PC-9 (cell line): ENCODE results near the gene PPIB. TPM values are rescaled to one million over a fixed set of nuclear protein-coding genes. Genes with fewer than 3 reads are reported as not detected.

Experiments
- BruUV-seq: library from RNA; stranded (reverse); fragments of 400-500 nt; replicated peaks from 2 replicates; lab custom pipeline; 2021; lab: Mats Ljungman, UMichigan
- CTCF ChIA-PET: fragments of 300-600 bp; sonication (Branson Sonifier 250); formaldehyde crosslinking; loops from one replicate; lab custom pipeline; 2022; ENCODE audit warnings: antibody characterized with exemption; lab: Charles Lee
- POLR2A ChIA-PET: fragments of 300-600 bp; sonication (Branson Sonifier 250); formaldehyde crosslinking; loops from one replicate; lab custom pipeline; 2022; ENCODE audit warnings: antibody characterized with exemption; ENCODE audit not compliant: unreplicated experiment; lab: Charles Lee
- DNase-seq, 2 experiments: peaks; one replicate each; pipeline versions ENCODE4 v3.0.0 to v3.0.0-alpha.2; 2015 to 2022; ENCODE audit warnings: mixed read lengths in 1 of 2
- H2AFZ ChIP-seq: fragments of 200-600 bp; sonication (generic); 2 replicates; pipeline ENCODE4 v1.8.1; 2017; ENCODE audit warnings: antibody characterized with exemption
- H3F3A ChIP-seq: fragments of 200-600 bp; sonication (generic); 2 replicates; pipeline ENCODE4 v1.8.1; 2017; ENCODE audit warnings: antibody characterized with exemption, mild to moderate bottlenecking, low read depth; ENCODE audit not compliant: insufficient read depth
- H3K27ac ChIP-seq: fragments of 200-600 bp; sonication (generic); 2 replicates; pipeline ENCODE4 v1.6.1; 2016; ENCODE audit warnings: mixed run types
- H3K27me3 ChIP-seq: fragments of 200-600 bp; sonication (generic); 2 replicates; pipeline ENCODE4 v1.6.1; 2016; ENCODE audit warnings: low read depth, mixed run types; ENCODE audit not compliant: insufficient read depth
- H3K36me3 ChIP-seq: fragments of 200-600 bp; sonication (generic); 2 replicates; pipeline ENCODE4 v1.6.1; 2016; ENCODE audit warnings: low read depth, mixed run types
- H3K4me1 ChIP-seq: fragments of 200-600 bp; sonication (generic); replicated peaks from 2 replicates; pipeline ENCODE4 v1.6.1; 2016; ENCODE audit warnings: mixed run types; ENCODE audit not compliant: insufficient read depth
- H3K4me2 ChIP-seq: fragments of 200-600 bp; sonication (generic); 2 replicates; pipeline ENCODE4 v1.6.1; 2017; ENCODE audit warnings: mixed run types
- H3K4me3 ChIP-seq: fragments of 200-600 bp; sonication (generic); 2 replicates; pipeline ENCODE4 v1.6.1; 2016; ENCODE audit warnings: mixed run types
- H3K79me2 ChIP-seq: fragments of 200-600 bp; sonication (generic); 2 replicates; pipeline ENCODE4 v1.6.1; 2017; ENCODE audit warnings: low read depth, mixed run types
- H3K9me2 ChIP-seq: fragments of 200-600 bp; sonication (generic); 2 replicates; pipeline ENCODE4 v1.8.1; 2017; ENCODE audit warnings: mild to moderate bottlenecking; ENCODE audit not compliant: insufficient read depth
- H3K9me3 ChIP-seq: fragments of 200-600 bp; sonication (generic); 2 replicates; pipeline ENCODE4 v1.8.1; 2016; ENCODE audit warnings: low read depth; ENCODE audit not compliant: insufficient read depth
- H4K20me1 ChIP-seq: fragments of 200-600 bp; sonication (generic); 2 replicates; pipeline ENCODE4 v1.8.1; 2017; ENCODE audit not compliant: insufficient read depth
- CTCF ChIP-seq: fragments of 200-600 bp; sonication (generic); conservative IDR thresholded peaks from 2 replicates; pipeline ENCODE4 v1.6.1; 2017; ENCODE audit warnings: mixed run types, antibody characterized with exemption, mild to moderate bottlenecking, moderate library complexity
- EZH2 ChIP-seq: fragments of 200-600 bp; sonication (generic); IDR thresholded peaks from 2 replicates; pipeline ENCODE4 v1.8.0; 2017; ENCODE audit warnings: antibody characterized with exemption, low read depth
- intact Hi-C: fragments of 100-400 bp; cut with micrococcal nuclease; formaldehyde crosslinking; loops from one replicate; pipeline ENCODE4 v1.10.0; 2022; ENCODE audit not compliant: unreplicated experiment
- total RNA-seq: library from RNA; stranded (reverse); gene quantifications from 2 replicates; pipeline ENCODE4 v1.2.3, GENCODE V29; 2021

Gene PPIB
- total RNA-seq, 1 experiment from 2014 or later = 345 TPM

DNA sequence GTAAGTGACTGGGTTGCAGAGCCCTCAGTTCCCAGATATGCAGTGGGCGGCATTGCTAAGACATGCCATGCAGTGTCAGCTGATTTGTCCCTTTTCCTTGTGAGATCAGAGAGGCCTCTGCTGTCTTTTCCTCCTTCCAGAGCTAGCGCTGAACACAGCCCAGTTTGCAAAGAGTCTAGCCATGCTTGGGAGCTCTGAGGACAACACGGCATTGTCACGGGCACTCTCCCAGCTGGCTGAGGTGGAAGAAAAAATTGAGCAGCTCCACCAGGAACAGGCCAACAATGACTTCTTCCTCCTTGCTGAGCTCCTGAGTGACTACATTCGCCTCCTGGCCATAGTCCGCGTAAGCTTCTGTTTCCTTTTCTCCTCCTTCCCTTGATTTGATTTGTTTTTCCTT, 31.3 kb downstream of the PPIB start:
- no peaks in the 10 kb centered on the region for H3K79me2 ChIP-seq
- no TSS peak for BruUV-seq
- no peaks in the 10 kb centered on the region for H3F3A ChIP-seq
- H3K27me3 ChIP-seq = no peaks in the 10 kb centered on the region
- H4K20me1 ChIP-seq = no peaks in the 10 kb centered on the region
- no peak overlapping the region for H2AFZ ChIP-seq
- H3K9me3 ChIP-seq = no peaks in the 10 kb centered on the region
- ChIA-PET POLR2A (interaction anchor here (0.6 kb wide), 2 partner anchors 475 to 497 kb away, joined by 3 to 6 read pairs; no protein-coding TSS in a partner anchor), CTCF (no interaction called here)
- TF ChIP-seq EZH2 (no peak), CTCF (no peak)
- intact Hi-C loops = no loop called here
- no peak overlapping the region for H3K4me3 ChIP-seq
- no peaks in the 10 kb centered on the region for H3K36me3 ChIP-seq
- no peaks in the 10 kb centered on the region for H3K4me1 ChIP-seq
- no peak for DNase-seq
- H3K9me2 ChIP-seq = no peaks in the 10 kb centered on the region
- H3K27ac ChIP-seq = no peak overlapping the region
- no peak overlapping the region for H3K4me2 ChIP-seq

DNA sequence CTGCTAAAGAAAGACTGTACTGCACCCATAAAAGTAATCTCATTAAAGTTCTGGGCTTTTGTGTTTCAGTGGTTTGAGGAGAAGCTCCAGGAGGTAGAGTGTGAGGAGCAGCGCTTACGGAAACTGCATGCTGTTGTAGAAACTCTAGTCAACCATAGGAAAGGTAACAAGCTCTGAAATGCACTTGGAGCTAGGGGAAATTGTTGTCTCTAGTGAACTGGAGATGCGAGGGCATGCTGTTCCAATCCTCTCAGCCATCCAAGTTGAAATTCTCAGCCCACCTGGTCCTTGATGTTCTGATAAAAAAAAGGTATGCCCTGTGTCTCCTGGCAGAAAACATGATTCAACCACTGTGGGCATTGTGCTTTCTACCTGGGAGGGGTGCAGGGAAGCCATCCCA, 32.7 kb downstream of the PPIB start:
- no peaks in the 10 kb centered on the region for H3F3A ChIP-seq
- intact Hi-C loops = no loop called here
- H3K79me2 ChIP-seq = no peaks in the 10 kb centered on the region
- ChIA-PET POLR2A (no interaction called here), CTCF (interaction anchor here (1.0 kb wide), 1 partner anchor 23 kb away, joined by 3 read pairs; no protein-coding TSS in a partner anchor)
- no peak overlapping the region for H2AFZ ChIP-seq
- no peaks in the 10 kb centered on the region for H3K36me3 ChIP-seq
- H3K9me2 ChIP-seq = no peaks in the 10 kb centered on the region
- H3K27ac ChIP-seq = no peak overlapping the region
- H3K4me3 ChIP-seq = no peak overlapping the region
- no peak for DNase-seq
- H3K9me3 ChIP-seq = no peaks in the 10 kb centered on the region
- H4K20me1 ChIP-seq = no peaks in the 10 kb centered on the region
- BruUV-seq = no TSS peak
- no peak for TF ChIP-seq EZH2
- TF ChIP-seq CTCF = no peak
- no peaks in the 10 kb centered on the region for H3K4me1 ChIP-seq
- no peaks in the 10 kb centered on the region for H3K27me3 ChIP-seq
- no peak overlapping the region for H3K4me2 ChIP-seq

DNA sequence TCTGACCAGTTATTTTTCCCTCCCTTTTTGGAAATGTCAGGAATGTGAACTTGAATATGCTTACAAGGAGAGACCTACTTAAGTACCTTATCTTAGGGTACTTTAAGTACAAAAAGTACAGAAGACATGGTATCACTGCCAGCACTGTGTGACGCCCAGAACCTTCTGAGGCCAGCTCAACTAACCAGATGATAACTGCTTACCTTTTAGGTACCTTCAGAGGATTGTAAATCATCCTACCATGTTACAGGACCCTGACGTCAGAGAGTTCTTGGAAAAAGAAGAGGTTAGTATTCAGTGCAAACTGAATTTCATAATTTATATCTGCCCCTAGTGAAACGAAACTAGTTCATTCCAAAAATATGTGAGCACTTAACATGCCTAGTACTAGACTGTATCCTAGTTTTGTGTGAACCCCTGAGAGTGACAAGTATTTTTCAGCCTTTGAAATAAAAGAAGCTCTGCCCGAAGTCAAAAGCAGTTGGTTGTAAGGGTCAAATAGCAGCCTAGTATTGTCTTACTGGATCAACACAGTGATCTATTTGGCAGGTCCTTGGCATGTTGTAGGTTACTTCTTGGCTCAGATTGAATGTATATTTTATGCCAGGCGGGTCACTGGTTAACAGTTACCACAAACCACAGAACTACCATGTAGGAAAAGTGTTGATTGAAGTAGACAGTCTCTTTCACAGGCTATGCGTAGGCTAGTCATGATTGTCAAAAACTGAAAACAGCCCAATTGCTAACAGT, 35.1 kb downstream of the PPIB start:
- intact Hi-C loops = no loop called here
- CTCF ChIA-PET = no interaction called here
- DNase-seq = no peak

More for the DNA sequence above, 35.1 kb downstream of the PPIB start:
- Histone ChIP-seq H3F3A (no peaks in the 10 kb centered on the region), H3K4me1 (no peaks in the 10 kb centered on the region), H3K79me2 (no peaks in the 10 kb centered on the region), H3K4me2 (no peak overlapping the region), H3K27ac (no peak overlapping the region), H3K27me3 (no peaks in the 10 kb centered on the region), H3K4me3 (no peak overlapping the region), H4K20me1 (no peaks in the 10 kb centered on the region), H2AFZ (no peak overlapping the region), H3K9me2 (no peaks in the 10 kb centered on the region), H3K36me3 (no peaks in the 10 kb centered on the region), H3K9me3 (no peaks in the 10 kb centered on the region)
- POLR2A ChIA-PET = no interaction called here
- no TSS peak for BruUV-seq
- no peak for TF ChIP-seq EZH2
- no peak for TF ChIP-seq CTCF
